Glomerular endothelial cell (primary cell): Measurements from ENCODE around the gene SERPINE2. TPM values are rescaled to one million over a fixed set of nuclear protein-coding genes. Genes with fewer than 3 reads are reported as not detected.

ENCODE experiments used
- DNase-seq: peaks from one replicate; pipeline ENCODE4 v3.0.0-alpha.2; 2011; ENCODE audit warnings: low read depth, low spot score; ENCODE audit errors: extremely low read depth
- total RNA-seq: library from RNA; depleted of rRNA; stranded (reverse); fragments of >200 nt; gene quantifications from 2 replicates; pipeline ENCODE4 v1.2.3, GENCODE V29; 2015

Gene SERPINE2
- total RNA-seq, 1 donor from 2014 or later: 42.8 TPM

DNA sequence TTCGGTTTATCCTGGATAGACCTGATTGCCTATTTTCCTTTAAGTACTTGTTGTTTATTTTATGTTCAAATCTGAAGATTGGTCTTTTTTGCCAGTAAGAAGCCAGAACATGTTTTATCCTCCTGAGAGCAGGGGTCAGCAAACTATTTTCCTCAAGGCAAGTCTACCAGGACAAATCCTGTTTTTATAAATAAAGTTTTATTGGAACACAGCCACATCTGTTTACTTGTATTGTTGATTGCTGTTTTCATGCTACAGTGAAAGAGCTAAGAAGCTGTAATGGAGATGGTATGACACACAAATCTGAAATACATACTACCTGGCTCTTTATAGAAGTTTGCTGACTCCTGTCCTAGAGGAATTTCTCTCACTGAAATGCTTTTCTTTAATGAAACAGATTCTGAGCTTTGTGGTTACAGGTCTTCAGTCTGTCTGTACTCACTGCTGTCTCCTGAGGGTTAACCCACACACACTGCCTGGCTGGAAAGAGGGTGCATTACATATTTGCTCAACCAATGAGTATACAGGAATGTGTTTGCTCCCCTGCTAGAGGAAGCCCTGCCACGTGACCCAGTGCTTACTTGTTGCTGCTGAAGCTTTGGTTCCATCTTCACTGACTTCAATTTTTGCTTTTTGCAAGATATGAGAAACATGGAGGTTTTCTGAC lies 59.2 kb downstream of the SERPINE2 start:
- no peak for DNase-seq

DNA sequence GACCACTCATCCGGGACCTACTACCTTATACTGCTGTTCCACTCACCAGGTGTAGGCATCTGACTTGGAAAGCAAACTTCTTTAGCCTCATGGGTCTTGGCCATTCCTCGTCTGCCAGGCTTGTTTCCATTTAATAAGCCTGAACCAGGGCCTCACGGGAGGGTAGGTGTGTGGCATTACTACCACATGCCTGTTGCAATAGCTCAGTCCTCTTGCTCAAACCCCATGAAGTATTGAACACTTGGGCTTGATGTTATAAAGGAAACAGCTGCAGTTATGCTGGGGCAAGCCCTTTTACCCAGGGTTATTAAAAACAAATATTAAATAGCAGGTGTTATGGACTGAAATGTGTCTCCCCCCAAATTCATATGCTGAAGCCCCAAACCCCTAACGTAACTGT lies 60.6 kb downstream of the SERPINE2 start:
- no peak for DNase-seq

DNA sequence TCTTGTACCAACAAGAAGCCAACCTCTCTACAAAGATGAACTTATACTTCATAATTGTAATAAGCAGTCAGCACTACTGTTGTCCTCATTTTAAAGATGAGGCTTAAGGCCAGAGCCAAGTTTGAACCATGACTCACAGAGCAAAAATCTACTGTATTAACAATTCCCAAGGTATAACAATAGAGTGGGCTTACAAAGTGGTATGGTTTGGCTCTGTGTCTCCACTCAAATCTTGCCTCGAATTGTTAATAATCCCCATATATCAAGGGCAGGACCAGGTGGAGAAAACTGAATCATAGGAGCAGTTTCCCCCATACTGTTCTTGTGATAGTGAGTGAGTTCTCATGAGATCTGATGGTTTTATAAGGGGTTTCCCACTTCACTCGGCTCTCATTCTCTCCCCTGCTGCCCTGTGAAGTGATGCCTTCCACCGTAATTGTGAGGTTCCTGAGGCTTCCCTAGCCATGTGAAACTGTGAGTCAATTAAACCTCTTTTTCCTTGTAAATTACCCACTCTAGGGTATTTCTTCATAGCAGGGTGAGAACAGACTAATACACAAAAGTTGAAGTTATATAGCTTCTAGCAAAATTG lies 62.4 kb downstream of the SERPINE2 start:
- DNase-seq: peak; percentile 55

DNA sequence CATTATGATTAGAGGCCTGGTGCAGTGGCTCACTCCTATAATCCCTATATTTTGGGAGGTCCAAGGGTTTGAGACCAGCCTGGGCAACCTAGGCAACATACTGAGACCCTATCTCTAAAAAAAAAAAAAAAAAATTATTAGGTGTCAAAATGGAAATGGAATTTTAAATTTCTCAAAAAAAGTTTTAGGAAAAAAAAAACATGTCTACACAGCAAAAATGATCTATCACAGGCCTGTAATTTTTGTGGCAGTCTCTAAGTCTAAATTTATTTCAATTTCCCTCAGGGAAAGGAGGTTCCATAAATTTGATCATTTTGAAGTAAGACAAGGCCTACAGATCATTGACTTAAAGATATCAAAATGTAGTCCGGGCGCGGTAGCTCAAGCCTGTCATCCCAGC lies 65.5 kb downstream of the SERPINE2 start:
- DNase-seq: no peak

DNA sequence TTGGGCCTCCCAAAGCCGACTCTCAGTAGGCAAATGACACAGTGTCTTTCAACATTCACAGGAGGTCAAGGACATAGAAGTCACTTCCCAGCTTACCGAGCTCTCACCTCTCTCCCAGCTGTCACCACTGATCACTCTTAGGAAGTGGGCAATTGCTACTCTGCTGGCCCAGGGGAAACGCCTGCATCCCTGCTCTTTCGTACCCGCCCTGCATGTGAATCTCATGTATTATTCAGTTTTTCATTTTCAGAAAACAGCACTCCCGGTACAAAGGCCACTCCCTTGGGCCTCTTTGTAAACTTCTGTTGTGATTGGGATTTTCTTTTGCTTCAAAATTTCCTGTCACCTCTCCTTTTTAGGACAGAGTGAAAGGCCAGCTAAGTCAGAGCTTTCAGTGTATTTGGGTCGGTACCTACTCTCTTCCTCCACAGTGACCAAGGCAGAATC lies 66.4 kb downstream of the SERPINE2 start:
- no peak for DNase-seq

DNA sequence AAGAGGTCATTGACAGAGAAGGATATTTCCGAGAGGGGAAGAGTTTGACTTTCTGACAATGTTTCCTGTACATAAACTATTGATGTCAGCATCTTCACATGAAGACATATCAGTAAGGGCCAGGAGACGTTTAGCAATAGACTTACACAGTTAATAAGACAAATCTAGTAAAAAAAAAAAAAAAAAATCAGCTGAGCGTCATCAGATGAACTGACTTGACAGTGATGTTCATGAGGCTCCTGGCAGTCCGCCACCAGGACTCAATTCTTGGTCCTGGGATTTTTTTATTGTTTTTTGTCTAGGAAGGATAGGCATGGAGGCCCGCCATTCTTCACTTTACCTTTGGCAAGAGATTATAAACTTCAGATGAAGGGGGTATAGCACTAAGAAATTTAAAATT lies 67.4 kb downstream of the SERPINE2 start:
- no peak for DNase-seq

DNA sequence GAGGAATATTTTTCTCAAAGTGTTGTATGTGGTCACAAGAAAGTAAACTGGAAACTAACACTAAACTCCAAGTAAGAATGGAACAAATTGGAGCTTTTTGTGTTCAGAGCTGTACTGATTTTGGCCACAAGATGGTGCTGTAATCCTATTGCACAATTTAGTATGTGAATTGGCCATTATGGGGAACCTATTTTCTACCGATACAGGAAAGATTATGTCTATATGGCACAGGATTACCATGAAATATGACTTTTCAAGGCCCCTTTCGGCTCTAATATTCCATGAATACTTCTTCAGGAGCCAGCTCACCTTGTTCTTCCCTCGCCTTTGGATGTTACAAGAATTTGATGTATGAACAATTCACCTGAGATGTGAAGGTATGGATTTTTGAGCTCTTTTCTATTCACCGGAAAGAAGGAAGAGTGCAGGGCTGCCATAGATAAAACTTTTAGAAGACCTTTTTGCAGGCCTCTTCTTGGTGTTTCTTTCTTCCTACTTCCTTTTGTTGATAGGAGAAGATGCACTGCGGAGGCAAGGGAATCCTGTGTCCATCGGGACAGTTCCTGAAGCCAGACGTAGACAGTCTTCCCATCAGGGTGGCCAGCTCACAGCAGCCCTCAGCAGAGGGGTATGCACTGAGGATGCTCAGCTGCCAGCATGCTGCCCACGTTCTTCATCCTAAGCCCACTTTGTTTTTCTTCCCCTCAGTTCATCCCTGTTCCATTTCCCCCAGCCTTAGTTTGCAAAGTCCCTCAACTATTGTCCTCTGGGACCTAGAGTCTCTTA lies 68.5 kb downstream of the SERPINE2 start:
- DNase-seq: peak; percentile 52

DNA sequence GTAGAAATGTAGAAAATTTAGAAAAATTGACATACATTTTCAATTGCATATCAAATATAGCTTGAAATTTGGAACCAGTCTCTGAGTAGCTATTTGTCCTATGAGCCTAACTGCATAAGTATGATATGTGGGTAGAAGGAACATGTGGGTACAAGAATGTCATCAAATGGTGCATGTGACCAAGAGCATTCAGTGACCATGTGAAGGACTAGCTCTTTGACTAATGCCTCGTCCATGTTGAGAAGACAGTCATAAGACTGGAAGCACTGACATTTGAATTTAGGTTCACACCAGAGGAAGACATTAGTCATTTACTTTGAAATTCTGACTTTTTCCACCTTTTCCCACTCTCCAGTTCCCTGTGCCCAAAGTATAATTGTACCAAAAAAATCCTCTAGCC lies 69.2 kb downstream of the SERPINE2 start:
- DNase-seq: no peak

DNA sequence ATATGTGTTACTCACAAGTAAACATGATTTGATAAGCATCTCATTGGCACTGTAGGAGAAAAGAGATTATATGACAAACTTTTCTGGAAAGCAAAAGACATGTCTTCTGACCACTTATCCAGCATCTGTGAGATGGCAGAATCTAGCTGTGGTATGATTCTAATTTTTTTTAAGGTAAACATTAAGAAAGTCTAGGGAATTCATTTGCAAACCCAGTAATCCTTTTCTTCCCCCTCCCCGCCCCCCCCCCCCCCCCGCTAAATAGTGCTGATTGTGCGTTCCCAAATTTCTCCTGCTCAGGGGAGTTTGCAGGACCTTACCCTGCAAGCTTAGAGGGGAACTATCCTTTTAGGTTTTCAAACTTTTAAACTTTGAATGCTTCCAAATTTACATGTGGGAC lies 69.8 kb downstream of the SERPINE2 start:
- no peak for DNase-seq

DNA sequence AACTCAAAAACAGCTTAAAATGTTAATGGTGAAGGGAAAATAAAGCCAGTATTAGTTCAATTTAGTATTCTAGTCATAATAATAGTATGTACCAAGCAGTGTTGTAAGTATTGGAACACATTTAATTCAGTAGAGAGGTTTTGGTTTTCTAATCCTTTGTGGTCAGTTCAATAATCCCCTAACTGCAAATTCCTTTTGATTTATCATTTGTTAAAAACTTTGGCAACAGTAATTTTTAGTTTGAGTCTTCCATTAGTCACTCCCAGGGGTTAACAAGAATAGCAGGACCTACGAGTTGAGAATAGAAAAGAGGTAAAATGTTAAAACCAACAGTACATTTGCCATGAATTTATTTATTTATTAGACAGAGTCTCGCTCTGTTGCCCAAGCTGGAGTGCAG lies 71.1 kb downstream of the SERPINE2 start:
- no peak for DNase-seq

DNA sequence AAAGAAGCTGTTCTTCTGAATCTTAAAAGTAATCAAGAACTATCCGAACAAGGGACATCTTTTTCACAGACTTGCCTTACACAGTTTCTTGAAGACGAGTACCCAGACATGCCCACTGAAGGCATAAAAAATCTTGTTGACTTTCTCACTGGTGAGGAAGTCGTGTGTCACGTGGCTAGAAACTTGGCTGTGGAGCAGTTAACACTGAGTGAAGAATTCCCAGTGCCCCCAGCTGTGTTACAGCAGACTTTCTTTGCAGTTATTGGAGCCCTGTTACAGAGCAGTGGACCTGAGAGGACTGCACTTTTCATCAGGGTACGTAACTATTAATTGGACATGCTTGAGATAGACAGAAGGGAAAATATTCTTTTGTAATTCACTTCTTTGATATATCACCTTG lies 79.4 kb downstream of the SERPINE2 start:
- DNase-seq: no peak

DNA sequence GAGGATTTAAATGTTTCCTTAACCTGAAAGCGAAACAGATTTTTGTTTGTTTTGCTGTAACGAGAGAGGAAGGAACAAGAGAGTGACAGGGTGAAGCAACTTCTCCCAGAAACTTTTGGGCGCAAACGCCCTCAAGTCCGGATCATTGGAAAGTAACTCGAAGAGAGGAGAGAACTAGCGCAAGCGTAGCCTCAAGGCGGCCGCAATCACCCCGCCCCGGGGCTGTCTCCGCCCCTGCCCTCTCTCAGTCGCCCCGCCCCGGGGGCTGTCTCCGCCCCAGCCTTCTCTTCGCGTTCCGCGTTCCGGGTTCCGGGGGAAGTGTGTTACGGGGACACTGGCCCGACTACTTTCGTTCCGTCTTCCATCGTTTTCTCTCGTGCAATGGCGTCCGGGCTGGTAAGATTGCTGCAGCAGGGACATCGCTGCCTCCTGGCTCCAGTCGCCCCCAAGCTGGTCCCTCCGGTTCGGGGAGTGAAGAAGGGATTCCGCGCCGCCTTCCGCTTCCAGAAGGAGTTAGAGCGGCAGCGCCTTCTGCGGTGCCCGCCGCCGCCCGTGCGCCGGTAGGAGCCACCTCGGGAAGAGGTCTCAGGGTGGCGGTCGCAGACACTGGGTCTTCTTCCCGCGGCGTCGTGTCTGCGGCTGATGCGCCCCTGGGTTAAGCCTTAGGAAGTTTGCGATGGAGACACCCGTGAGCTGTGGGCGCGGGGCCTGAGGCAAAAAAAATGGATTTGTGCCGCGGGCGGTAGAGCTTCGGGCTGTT lies 81.8 kb downstream of the SERPINE2 start, which contains the start of gene MRPL44:
Gene MRPL44 (plus strand): TSS at position 372 of the 760 bp plus-strand sequence. CDS start 10 bp downstream, at position 382.
- no peak for DNase-seq

DNA sequence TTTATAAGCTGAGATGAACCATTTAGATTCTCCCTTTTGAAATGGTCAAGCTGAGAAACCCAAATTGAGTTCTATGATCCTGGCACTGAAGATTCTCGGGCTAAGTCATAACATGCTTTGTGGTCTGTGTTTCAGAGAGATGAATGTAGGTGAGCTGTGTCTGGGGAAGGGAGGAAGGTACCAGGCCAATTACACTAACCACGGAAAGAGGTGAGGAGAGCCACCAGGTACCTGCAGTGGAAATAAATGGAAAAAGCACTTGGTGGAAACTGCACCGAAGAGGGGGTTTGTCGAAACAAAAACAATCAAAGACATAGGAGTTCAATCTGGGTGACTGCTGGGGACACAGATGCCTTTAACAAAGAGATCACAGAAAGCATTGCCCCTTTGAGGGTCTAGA lies 82.8 kb downstream of the SERPINE2 start:
- DNase-seq: no peak

DNA sequence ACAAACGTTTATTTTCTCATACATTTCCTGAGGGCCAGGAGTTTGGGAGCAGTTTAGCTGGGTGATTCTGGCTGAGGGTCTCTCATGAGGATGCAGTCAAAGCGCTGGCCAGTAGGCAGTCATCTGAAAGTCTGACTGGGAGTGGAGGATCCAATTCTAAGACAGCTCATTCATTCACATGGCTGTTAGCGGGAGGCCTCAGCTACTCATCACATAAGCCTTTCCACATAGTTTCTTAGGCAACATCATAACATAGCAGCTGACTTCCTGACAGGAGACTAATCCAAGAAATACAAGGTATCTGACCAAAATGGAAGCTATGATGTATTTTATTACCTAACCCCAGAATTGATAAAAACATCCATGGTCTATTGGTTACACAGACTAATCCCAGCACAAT lies 84.7 kb downstream of the SERPINE2 start:
- no peak for DNase-seq

DNA sequence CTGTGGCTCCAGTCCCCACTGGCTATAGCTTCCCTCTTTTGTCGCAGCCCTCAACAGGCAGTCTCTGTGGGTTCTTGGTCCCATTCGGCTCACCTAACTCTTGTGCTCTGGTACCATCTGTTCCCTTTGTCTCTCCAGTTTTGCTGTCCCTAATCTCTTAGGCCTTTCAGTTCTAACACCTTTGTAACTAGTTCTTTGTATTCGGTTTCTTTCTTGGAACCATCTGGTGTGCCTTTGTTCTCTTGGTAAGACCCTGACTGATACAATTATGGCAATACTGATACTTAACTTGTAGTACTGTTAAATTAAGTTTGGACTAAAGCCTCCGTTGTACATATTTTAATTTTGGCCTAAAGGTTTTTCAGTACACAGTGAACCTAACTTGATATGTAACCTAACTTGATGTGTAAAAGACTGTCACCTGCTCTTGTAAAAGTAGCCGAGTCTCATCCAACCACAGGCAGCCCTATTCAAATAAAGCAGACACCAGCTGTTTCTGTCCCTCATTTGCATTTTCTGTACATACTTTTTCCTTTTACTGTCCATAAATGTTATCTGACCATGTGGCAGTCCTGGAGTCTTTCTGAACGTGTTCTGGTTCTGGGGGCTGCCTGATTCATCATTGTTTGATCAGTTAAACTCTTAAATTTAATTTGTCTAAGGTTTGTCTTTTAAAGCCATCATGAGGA lies 86.7 kb downstream of the SERPINE2 start:
- no peak for DNase-seq

DNA sequence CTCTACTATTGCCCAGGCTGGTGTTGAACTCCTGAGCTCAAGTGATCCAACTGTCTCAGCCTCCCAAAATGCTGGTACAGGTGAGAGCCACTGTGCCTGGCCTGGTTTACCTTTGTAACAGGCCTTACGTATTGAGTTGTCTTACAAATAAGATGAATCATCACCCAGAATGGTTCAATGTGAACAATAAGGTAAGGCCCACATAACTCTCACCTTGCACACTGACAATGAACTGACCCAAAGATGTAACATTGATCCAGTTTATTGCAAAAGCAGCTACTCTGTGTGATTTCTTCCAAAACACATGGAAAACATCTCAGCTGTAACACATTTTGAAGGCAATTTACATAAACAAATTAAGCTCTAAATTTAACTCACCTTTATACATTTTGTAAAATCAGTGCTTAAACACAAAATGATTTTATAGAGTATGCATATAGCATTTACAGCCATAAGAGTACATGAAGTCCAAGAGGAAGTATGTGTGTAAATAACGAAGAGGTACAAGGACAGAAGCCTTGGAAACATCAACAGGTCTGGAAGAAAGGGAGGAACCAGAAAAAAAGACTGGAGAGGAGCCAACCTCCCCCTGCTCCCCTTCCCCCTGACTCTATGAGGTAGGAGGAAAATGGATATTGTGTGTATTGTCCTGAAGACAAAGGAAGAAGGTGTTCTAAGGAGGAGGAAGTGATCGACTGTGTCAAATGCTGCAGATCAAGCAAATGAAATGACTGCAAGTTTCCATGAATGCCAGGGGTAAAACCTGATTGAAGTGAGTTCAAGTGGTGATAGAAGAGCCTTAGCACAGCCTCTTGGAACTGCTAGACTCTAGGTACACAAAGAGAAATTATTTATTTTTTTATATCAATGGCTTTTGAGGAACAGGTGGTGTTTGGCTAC lies 88.4 kb downstream of the SERPINE2 start:
- no peak for DNase-seq

DNA sequence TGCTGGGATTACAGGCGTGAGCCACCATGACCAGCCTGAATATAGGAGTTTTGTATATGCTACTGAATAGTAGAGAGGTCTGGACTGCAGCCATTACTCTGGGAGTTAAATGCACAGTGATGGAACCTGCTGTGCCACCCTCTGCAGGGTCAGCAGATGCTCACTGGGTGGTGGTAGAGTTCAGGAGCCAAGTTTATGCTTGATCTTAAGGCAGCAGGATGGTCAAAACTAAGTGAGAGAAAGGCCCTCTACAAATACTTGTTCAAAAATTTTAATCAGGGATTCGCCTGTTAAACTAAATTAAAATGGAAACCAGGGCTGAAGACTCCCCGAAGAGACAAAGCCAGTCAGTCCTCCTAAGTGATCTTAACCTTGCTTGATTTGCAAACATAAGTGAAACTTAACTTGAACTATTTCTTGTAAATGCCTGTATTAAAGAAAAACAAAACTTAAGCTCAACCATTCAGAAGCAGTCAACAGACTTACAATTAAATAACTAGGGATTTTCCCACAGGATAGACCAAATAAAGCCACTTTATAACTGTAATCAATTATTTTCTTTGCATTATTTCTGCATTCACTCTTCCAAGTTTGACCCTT lies 89.7 kb downstream of the SERPINE2 start:
- DNase-seq: no peak

DNA sequence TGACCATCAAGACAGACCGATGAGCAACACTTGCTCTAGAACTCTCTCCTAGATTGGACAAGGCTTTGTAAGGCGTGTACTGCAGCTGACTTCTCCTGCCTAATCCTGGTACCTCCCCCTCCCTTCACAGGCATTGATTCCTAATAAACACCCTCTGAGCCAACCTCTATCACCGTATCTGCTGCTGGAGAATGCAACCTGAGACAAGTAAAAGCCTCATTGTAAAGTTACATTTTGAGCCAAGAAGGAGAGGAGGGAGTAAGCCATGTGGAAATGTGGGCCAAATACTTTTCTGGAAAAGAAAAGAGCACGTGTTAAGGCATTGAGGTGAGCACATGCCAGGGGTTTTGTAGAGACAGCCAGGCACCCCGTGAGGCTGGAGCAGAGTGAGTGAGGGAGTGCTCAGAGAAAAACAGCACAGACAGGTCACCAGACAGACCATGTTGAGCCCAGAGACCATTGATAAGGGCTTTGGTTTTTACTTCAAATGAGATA lies 91.3 kb downstream of the SERPINE2 start:
- DNase-seq: no peak

DNA sequence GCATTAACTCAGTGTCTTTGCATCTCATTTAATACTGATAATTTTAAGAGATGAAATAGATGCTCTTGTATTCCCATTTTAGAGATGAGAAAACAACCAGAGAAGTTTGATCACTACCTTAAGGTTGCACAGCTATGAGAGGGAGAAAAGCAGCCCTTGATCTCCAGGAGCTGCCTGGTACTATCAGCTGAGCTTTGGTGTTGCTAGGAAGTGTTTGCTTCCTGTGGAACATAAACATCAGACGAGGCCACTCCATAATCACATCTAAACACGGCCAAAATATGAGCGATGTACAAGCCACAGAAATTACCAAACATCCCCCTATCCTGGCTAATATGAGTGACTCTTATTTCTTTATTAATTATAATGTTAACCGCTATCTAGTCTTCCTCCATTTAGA lies 93.3 kb downstream of the SERPINE2 start:
- no peak for DNase-seq
